PC-9 (cell line): Measurements from ENCODE around the gene CPT1B. TPM values are rescaled to one million over a fixed set of nuclear protein-coding genes. Genes with fewer than 3 reads are reported as not detected.
A peak's percentile ranks its signal among the peaks of the same experiment; 100 is the strongest.

Experiments
- BruUV-seq: library from RNA; stranded (reverse); fragments of 400-500 nt; replicated peaks from 2 replicates; lab custom pipeline; 2021; lab: Mats Ljungman, UMichigan
- CTCF ChIA-PET: fragments of 300-600 bp; sonication (Branson Sonifier 250); formaldehyde crosslinking; loops from one replicate; lab custom pipeline; 2022; ENCODE audit warnings: antibody characterized with exemption; lab: Charles Lee
- POLR2A ChIA-PET: fragments of 300-600 bp; sonication (Branson Sonifier 250); formaldehyde crosslinking; loops from one replicate; lab custom pipeline; 2022; ENCODE audit warnings: antibody characterized with exemption; ENCODE audit not compliant: unreplicated experiment; lab: Charles Lee
- DNase-seq, 2 experiments: peaks; one replicate each; pipeline versions ENCODE4 v3.0.0 to v3.0.0-alpha.2; 2015 to 2022; ENCODE audit warnings: mixed read lengths in 1 of 2
- H2AFZ ChIP-seq: fragments of 200-600 bp; sonication (generic); 2 replicates; pipeline ENCODE4 v1.8.1; 2017; ENCODE audit warnings: antibody characterized with exemption
- H3F3A ChIP-seq: fragments of 200-600 bp; sonication (generic); 2 replicates; pipeline ENCODE4 v1.8.1; 2017; ENCODE audit warnings: antibody characterized with exemption, mild to moderate bottlenecking, low read depth; ENCODE audit not compliant: insufficient read depth
- H3K27ac ChIP-seq: fragments of 200-600 bp; sonication (generic); 2 replicates; pipeline ENCODE4 v1.6.1; 2016; ENCODE audit warnings: mixed run types
- H3K27me3 ChIP-seq: fragments of 200-600 bp; sonication (generic); 2 replicates; pipeline ENCODE4 v1.6.1; 2016; ENCODE audit warnings: low read depth, mixed run types; ENCODE audit not compliant: insufficient read depth
- H3K36me3 ChIP-seq: fragments of 200-600 bp; sonication (generic); 2 replicates; pipeline ENCODE4 v1.6.1; 2016; ENCODE audit warnings: low read depth, mixed run types
- H3K4me1 ChIP-seq: fragments of 200-600 bp; sonication (generic); replicated peaks from 2 replicates; pipeline ENCODE4 v1.6.1; 2016; ENCODE audit warnings: mixed run types; ENCODE audit not compliant: insufficient read depth
- H3K4me2 ChIP-seq: fragments of 200-600 bp; sonication (generic); 2 replicates; pipeline ENCODE4 v1.6.1; 2017; ENCODE audit warnings: mixed run types
- H3K4me3 ChIP-seq: fragments of 200-600 bp; sonication (generic); 2 replicates; pipeline ENCODE4 v1.6.1; 2016; ENCODE audit warnings: mixed run types
- H3K79me2 ChIP-seq: fragments of 200-600 bp; sonication (generic); 2 replicates; pipeline ENCODE4 v1.6.1; 2017; ENCODE audit warnings: low read depth, mixed run types
- H3K9me2 ChIP-seq: fragments of 200-600 bp; sonication (generic); 2 replicates; pipeline ENCODE4 v1.8.1; 2017; ENCODE audit warnings: mild to moderate bottlenecking; ENCODE audit not compliant: insufficient read depth
- H3K9me3 ChIP-seq: fragments of 200-600 bp; sonication (generic); 2 replicates; pipeline ENCODE4 v1.8.1; 2016; ENCODE audit warnings: low read depth; ENCODE audit not compliant: insufficient read depth
- H4K20me1 ChIP-seq: fragments of 200-600 bp; sonication (generic); 2 replicates; pipeline ENCODE4 v1.8.1; 2017; ENCODE audit not compliant: insufficient read depth
- CTCF ChIP-seq: fragments of 200-600 bp; sonication (generic); conservative IDR thresholded peaks from 2 replicates; pipeline ENCODE4 v1.6.1; 2017; ENCODE audit warnings: mixed run types, antibody characterized with exemption, mild to moderate bottlenecking, moderate library complexity
- EZH2 ChIP-seq: fragments of 200-600 bp; sonication (generic); IDR thresholded peaks from 2 replicates; pipeline ENCODE4 v1.8.0; 2017; ENCODE audit warnings: antibody characterized with exemption, low read depth
- intact Hi-C: fragments of 100-400 bp; cut with micrococcal nuclease; formaldehyde crosslinking; loops from one replicate; pipeline ENCODE4 v1.10.0; 2022; ENCODE audit not compliant: unreplicated experiment
- total RNA-seq: library from RNA; stranded (reverse); gene quantifications from 2 replicates; pipeline ENCODE4 v1.2.3, GENCODE V29; 2021

The CPT1B gene
- total RNA-seq, 1 experiment from 2014 or later = 66.2 TPM

- Histone ChIP-seq H3K9me3 (no peaks in the 10 kb centered on the region), H3K4me3 (no peak overlapping the region), H3K4me2 (no peak overlapping the region), H2AFZ (no peak overlapping the region), H3F3A (peaks cover 27% of the 10 kb centered on the region), H3K9me2 (no peaks in the 10 kb centered on the region), H3K36me3 (no peaks in the 10 kb centered on the region), H3K27me3 (no peaks in the 10 kb centered on the region), H3K27ac (no peak overlapping the region), H3K79me2 (peaks cover 7% of the 10 kb centered on the region; the same call in 1 of the 2 replicates), H4K20me1 (no peaks in the 10 kb centered on the region), H3K4me1 (peaks cover 35% of the 10 kb centered on the region)
- no peak for DNase-seq
- ChIA-PET POLR2A (no interaction called here), CTCF (interaction anchor here (0.7 kb wide), 1 partner anchor 122 kb away, joined by 3 read pairs; no protein-coding TSS in a partner anchor)
- BruUV-seq = no TSS peak
- TF ChIP-seq CTCF = 0 out of 2 replicates have a peak, but pooled peaks have one; percentile 26
- TF ChIP-seq EZH2 = no peak
- intact Hi-C loops = no loop called here
These were observed 47.5 kb upstream of the CPT1B start for GRCh38 chr22:50625568-50626313.

GRCh38 chr22:50625131-50625567 lies 46.9 kb upstream of the CPT1B start:
- Histone ChIP-seq H3K4me3 (no peak overlapping the region), H3K36me3 (no peaks in the 10 kb centered on the region), H2AFZ (no peak overlapping the region), H3K27me3 (no peaks in the 10 kb centered on the region), H3F3A (peaks cover 28% of the 10 kb centered on the region), H3K79me2 (peaks cover 7% of the 10 kb centered on the region; the same call in 1 of the 2 replicates), H3K4me1 (peaks cover 38% of the 10 kb centered on the region), H4K20me1 (no peaks in the 10 kb centered on the region), H3K4me2 (no peak overlapping the region), H3K9me3 (no peaks in the 10 kb centered on the region), H3K27ac (no peak overlapping the region), H3K9me2 (no peaks in the 10 kb centered on the region)
- ChIA-PET POLR2A (no interaction called here), CTCF (no interaction called here)
- BruUV-seq = no TSS peak
- intact Hi-C loops = no loop called here
- no peak for DNase-seq
- TF ChIP-seq CTCF (no peak), EZH2 (no peak)

- Histone ChIP-seq H3K9me3 (no peaks in the 10 kb centered on the region), H3K9me2 (no peaks in the 10 kb centered on the region), H2AFZ (no peak overlapping the region), H4K20me1 (no peaks in the 10 kb centered on the region), H3K79me2 (peaks cover 7% of the 10 kb centered on the region; the same call in 1 of the 2 replicates), H3K4me1 (peaks cover 44% of the 10 kb centered on the region), H3F3A (peaks cover 22% of the 10 kb centered on the region), H3K4me3 (no peak overlapping the region), H3K36me3 (no peaks in the 10 kb centered on the region), H3K27me3 (no peaks in the 10 kb centered on the region), H3K4me2 (no peak overlapping the region), H3K27ac (no peak overlapping the region)
- DNase-seq = no peak
- intact Hi-C loops = loop anchor here (5.0 kb wide), 1 partner anchor 372 kb away; the partner anchor contains the start of gene HDAC10
- CTCF ChIA-PET = no interaction called here
- no peak for TF ChIP-seq EZH2
- TF ChIP-seq CTCF = no peak
- no TSS peak for BruUV-seq
- POLR2A ChIA-PET = no interaction called here
These were observed 46.3 kb upstream of the CPT1B start for GRCh38 chr22:50624347-50625130.
